Stimulated activated naive CD8-positive, alpha-beta T cell treated with anti-CD3 and anti-CD28 coated beads, Interleukin-15, Interleukin-2, amounts not matched to agents 100 ng/mL and 50 ng/mL, for 24 hours (primary cell): ENCODE results near the gene PSORS1C1.
A peak's percentile ranks its signal among the peaks of the same experiment; 100 is the strongest.

Experiments used
- H3K27ac Mint-ChIP-seq: one replicate; pipeline ENCODE4 v1.8.0; 2021; ENCODE audit warnings: mild to moderate bottlenecking, mixed read lengths
- H3K27me3 Mint-ChIP-seq: one replicate; pipeline ENCODE4 v1.8.0; 2021; ENCODE audit warnings: mixed read lengths
- H3K36me3 Mint-ChIP-seq: one replicate; pipeline ENCODE4 v1.8.0; 2021; ENCODE audit warnings: low read depth, mixed read lengths
- H3K4me1 Mint-ChIP-seq: one replicate; pipeline ENCODE4 v1.8.0; 2021; ENCODE audit warnings: low read depth, mixed read lengths
- H3K4me3 Mint-ChIP-seq: one replicate; pipeline ENCODE4 v1.8.0; 2021; ENCODE audit warnings: mild to moderate bottlenecking, mixed read lengths
- H3K9me3 Mint-ChIP-seq: one replicate; pipeline ENCODE4 v1.8.0; 2021; ENCODE audit warnings: mixed read lengths

Gene PSORS1C1

GRCh38 chr6:31090275-31090972 lies 24.2 kb upstream of the PSORS1C1 start:
- Mint-ChIP-seq H3K9me3 (no peaks in the 10 kb centered on the region), H3K4me1 (peaks cover 32% of the 10 kb centered on the region)

GRCh38 chr6:31090973-31091364 lies 23.6 kb upstream of the PSORS1C1 start:
- no peak overlapping the region for H3K27ac Mint-ChIP-seq
- no peak overlapping the region for H3K4me3 Mint-ChIP-seq
- no peaks in the 10 kb centered on the region for H3K36me3 Mint-ChIP-seq
- H3K4me1 Mint-ChIP-seq, result peaks cover 37% of the 10 kb centered on the region
- no peaks in the 10 kb centered on the region for H3K9me3 Mint-ChIP-seq
- no peaks in the 10 kb centered on the region for H3K27me3 Mint-ChIP-seq

More at GRCh38 chr6:31090275-31090972, 24.2 kb upstream of the PSORS1C1 start:
- Mint-ChIP-seq H3K27ac (peak overlapping the region; percentile 40), H3K4me3 (no peak overlapping the region), H3K36me3 (no peaks in the 10 kb centered on the region), H3K27me3 (no peaks in the 10 kb centered on the region)

- no peak overlapping the region for H3K4me3 Mint-ChIP-seq
- H3K27me3 Mint-ChIP-seq, result no peaks in the 10 kb centered on the region
- peaks cover 40% of the 10 kb centered on the region for H3K4me1 Mint-ChIP-seq
- no peak overlapping the region for H3K27ac Mint-ChIP-seq
- no peaks in the 10 kb centered on the region for H3K36me3 Mint-ChIP-seq
- no peaks in the 10 kb centered on the region for H3K9me3 Mint-ChIP-seq
Measured at GRCh38 chr6:31091680-31092079, 22.9 kb upstream of the PSORS1C1 start.

GRCh38 chr6:31092238-31092637 lies 22.4 kb upstream of the PSORS1C1 start:
- Mint-ChIP-seq H3K4me1 (peaks cover 40% of the 10 kb centered on the region), H3K36me3 (no peaks in the 10 kb centered on the region), H3K27me3 (no peaks in the 10 kb centered on the region), H3K27ac (no peak overlapping the region), H3K4me3 (no peak overlapping the region), H3K9me3 (no peaks in the 10 kb centered on the region)

- no peak overlapping the region for H3K27ac Mint-ChIP-seq
Measured at GRCh38 chr6:31092769-31093505, 21.7 kb upstream of the PSORS1C1 start.

GRCh38 chr6:31094389-31094881 lies 20.2 kb upstream of the PSORS1C1 start:
- H3K4me1 Mint-ChIP-seq, result peaks cover 40% of the 10 kb centered on the region
- no peaks in the 10 kb centered on the region for H3K9me3 Mint-ChIP-seq
- no peak overlapping the region for H3K4me3 Mint-ChIP-seq
- peak overlapping the region; percentile 54 for H3K27ac Mint-ChIP-seq
- H3K36me3 Mint-ChIP-seq, result no peaks in the 10 kb centered on the region
- H3K27me3 Mint-ChIP-seq, result no peaks in the 10 kb centered on the region

More at GRCh38 chr6:31092769-31093505, 21.7 kb upstream of the PSORS1C1 start:
- Mint-ChIP-seq H3K27me3 (no peaks in the 10 kb centered on the region), H3K4me1 (peaks cover 40% of the 10 kb centered on the region), H3K4me3 (no peak overlapping the region), H3K36me3 (no peaks in the 10 kb centered on the region), H3K9me3 (no peaks in the 10 kb centered on the region)

GRCh38 chr6:31096215-31096614 lies 18.4 kb upstream of the PSORS1C1 start:
- peaks cover 40% of the 10 kb centered on the region for H3K4me1 Mint-ChIP-seq
- H3K27ac Mint-ChIP-seq, result peak overlapping the region; percentile 21
- no peak overlapping the region for H3K4me3 Mint-ChIP-seq
- H3K27me3 Mint-ChIP-seq, result no peaks in the 10 kb centered on the region
- H3K36me3 Mint-ChIP-seq, result no peaks in the 10 kb centered on the region
- no peaks in the 10 kb centered on the region for H3K9me3 Mint-ChIP-seq

GRCh38 chr6:31096656-31097055 lies 17.9 kb upstream of the PSORS1C1 start:
- Mint-ChIP-seq H3K4me1 (peaks cover 40% of the 10 kb centered on the region), H3K36me3 (no peaks in the 10 kb centered on the region), H3K9me3 (no peaks in the 10 kb centered on the region), H3K27me3 (no peaks in the 10 kb centered on the region), H3K27ac (no peak overlapping the region), H3K4me3 (no peak overlapping the region)

GRCh38 chr6:31098449-31098938 lies 16.1 kb upstream of the PSORS1C1 start:
- Mint-ChIP-seq H3K4me3 (no peak overlapping the region), H3K36me3 (no peaks in the 10 kb centered on the region), H3K9me3 (no peaks in the 10 kb centered on the region), H3K27me3 (no peaks in the 10 kb centered on the region), H3K27ac (no peak overlapping the region), H3K4me1 (peaks cover 36% of the 10 kb centered on the region)

GRCh38 chr6:31103136-31103535 lies 11.5 kb upstream of the PSORS1C1 start:
- H3K4me3 Mint-ChIP-seq, result no peak overlapping the region
- H3K9me3 Mint-ChIP-seq, result no peaks in the 10 kb centered on the region
- no peak overlapping the region for H3K27ac Mint-ChIP-seq
- H3K36me3 Mint-ChIP-seq, result no peaks in the 10 kb centered on the region
- H3K27me3 Mint-ChIP-seq, result no peaks in the 10 kb centered on the region
- no peaks in the 10 kb centered on the region for H3K4me1 Mint-ChIP-seq

GRCh38 chr6:31107052-31107451 lies 7.5 kb upstream of the PSORS1C1 start:
- Mint-ChIP-seq H3K27me3 (no peaks in the 10 kb centered on the region), H3K9me3 (no peaks in the 10 kb centered on the region)

GRCh38 chr6:31110825-31111582 lies 3.6 kb upstream of the PSORS1C1 start:
- no peak overlapping the region for H3K27ac Mint-ChIP-seq
- no peaks in the 10 kb centered on the region for H3K9me3 Mint-ChIP-seq
- peaks cover 8% of the 10 kb centered on the region for H3K27me3 Mint-ChIP-seq
- no peak overlapping the region for H3K4me3 Mint-ChIP-seq
- H3K36me3 Mint-ChIP-seq, result no peaks in the 10 kb centered on the region
- H3K4me1 Mint-ChIP-seq, result no peaks in the 10 kb centered on the region

More at GRCh38 chr6:31107052-31107451, 7.5 kb upstream of the PSORS1C1 start:
- H3K27ac Mint-ChIP-seq, result no peak overlapping the region
- H3K36me3 Mint-ChIP-seq, result no peaks in the 10 kb centered on the region
- H3K4me1 Mint-ChIP-seq, result no peaks in the 10 kb centered on the region
- H3K4me3 Mint-ChIP-seq, result no peak overlapping the region

- Mint-ChIP-seq H3K4me3 (no peak overlapping the region), H3K27me3 (peaks cover 9% of the 10 kb centered on the region), H3K4me1 (no peaks in the 10 kb centered on the region), H3K36me3 (no peaks in the 10 kb centered on the region), H3K27ac (no peak overlapping the region), H3K9me3 (no peaks in the 10 kb centered on the region)
Measured at GRCh38 chr6:31111712-31112111, 2.9 kb upstream of the PSORS1C1 start.

- Mint-ChIP-seq H3K4me1 (no peaks in the 10 kb centered on the region), H3K4me3 (no peak within 1 kb of the TSS), H3K27me3 (peaks cover 13% of the 10 kb centered on the region), H3K9me3 (no peaks in the 10 kb centered on the region), H3K36me3 (no peaks in the 10 kb centered on the region), H3K27ac (no peak within 1 kb of the TSS)
Measured at GRCh38 chr6:31112478-31112877, 2.1 kb upstream of the PSORS1C1 start, which contains the start of gene C6orf15. TSS of gene C6orf15 (minus strand) at chr6:31112575. CDS start at chr6:31112555, 20 bp downstream.
